Measurements from ENCODE around the gene NT5C1B.

The NT5C1B gene

GRCh38 chr2:18596993-18597392 lies 7.6 kb upstream of the NT5C1B start:
- Histone ChIP-seq H3K27me3 (ENCODE audit: insufficient read depth, low read length) (no peaks in the 10 kb centered on the region), H3K4me1 (ENCODE audit: insufficient read depth, low read length) (no peaks in the 10 kb centered on the region), H3K9me3 (ENCODE audit: low read length) (no peaks in the 10 kb centered on the region), H3K36me3 (ENCODE audit: insufficient read depth, low read length) (no peaks in the 10 kb centered on the region), H2AFZ (ENCODE audit: low read depth, low read length) (no peak overlapping the region), H3K4me3 (ENCODE audit: low read length) (no peak overlapping the region)

DNA sequence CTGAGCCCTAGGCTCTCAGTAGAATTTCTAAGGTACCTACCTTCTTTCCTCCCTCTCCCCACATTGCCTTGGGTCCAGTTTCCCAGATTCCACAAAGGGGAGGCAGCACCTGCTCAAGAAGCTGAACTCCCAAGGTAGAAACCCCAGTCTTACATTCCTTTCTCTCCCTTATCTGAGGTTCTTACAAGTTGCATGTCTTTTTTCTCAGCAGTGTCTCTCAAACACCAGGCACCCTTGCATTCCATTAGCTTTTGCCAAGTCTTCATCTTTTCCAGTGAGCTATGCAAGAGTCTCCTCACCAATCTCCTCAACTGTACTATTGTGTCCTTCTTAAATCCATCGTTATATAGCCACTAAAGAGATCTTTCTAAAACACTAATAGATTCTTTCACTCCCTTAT lies 4.1 kb upstream of the NT5C1B start:
- H3K27me3 ChIP-seq (ENCODE audit: insufficient read depth, low read length): no peaks in the 10 kb centered on the region
- no peaks in the 10 kb centered on the region for H3K9me3 ChIP-seq (ENCODE audit: low read length)
- H3K4me3 ChIP-seq (ENCODE audit: low read length): no peak overlapping the region
- H2AFZ ChIP-seq (ENCODE audit: low read depth, low read length): no peak overlapping the region
- H3K36me3 ChIP-seq (ENCODE audit: insufficient read depth, low read length): no peaks in the 10 kb centered on the region
- no peaks in the 10 kb centered on the region for H3K4me1 ChIP-seq (ENCODE audit: insufficient read depth, low read length)

- H3K27me3 ChIP-seq (ENCODE audit: insufficient read depth, low read length): no peaks in the 10 kb centered on the region
- no peak overlapping the region for H3K4me3 ChIP-seq (ENCODE audit: low read length)
- no peaks in the 10 kb centered on the region for H3K9me3 ChIP-seq (ENCODE audit: low read length)
- H3K4me1 ChIP-seq (ENCODE audit: insufficient read depth, low read length): no peaks in the 10 kb centered on the region
- H2AFZ ChIP-seq (ENCODE audit: low read depth, low read length): no peak overlapping the region
- H3K36me3 ChIP-seq (ENCODE audit: insufficient read depth, low read length): no peaks in the 10 kb centered on the region
Measured at GRCh38 chr2:18592372-18592771, 3.0 kb upstream of the NT5C1B start.

- no peaks in the 10 kb centered on the region for H3K9me3 ChIP-seq (ENCODE audit: low read length)
- no peaks in the 10 kb centered on the region for H3K27me3 ChIP-seq (ENCODE audit: insufficient read depth, low read length)
- no peak overlapping the region for H3K4me3 ChIP-seq (ENCODE audit: low read length)
- H3K4me1 ChIP-seq (ENCODE audit: insufficient read depth, low read length): no peaks in the 10 kb centered on the region
- no peaks in the 10 kb centered on the region for H3K36me3 ChIP-seq (ENCODE audit: insufficient read depth, low read length)
- no peak overlapping the region for H2AFZ ChIP-seq (ENCODE audit: low read depth, low read length)
Measured at GRCh38 chr2:18588802-18589201, 567 bp downstream of the NT5C1B start.

DNA sequence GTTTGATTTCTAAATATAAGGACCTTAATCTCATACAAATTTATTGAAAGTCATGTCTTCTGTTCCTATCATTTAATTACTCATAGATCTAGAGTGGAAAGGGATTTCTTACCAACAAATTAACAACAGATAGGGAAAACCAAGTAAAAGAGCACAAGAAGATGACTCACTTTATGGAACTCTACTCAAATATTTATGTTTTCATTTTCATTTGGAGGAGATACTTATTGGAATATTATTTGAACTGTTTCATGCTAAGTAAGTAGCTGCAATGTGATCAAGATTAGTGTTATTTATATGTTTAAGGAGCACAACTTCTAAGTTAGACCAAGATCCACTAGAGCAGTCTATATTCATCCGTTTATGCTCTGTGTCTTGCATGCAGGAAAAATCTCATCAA lies 1.3 kb downstream of the NT5C1B start:
- no peaks in the 10 kb centered on the region for H3K9me3 ChIP-seq (ENCODE audit: low read length)
- H3K4me1 ChIP-seq (ENCODE audit: insufficient read depth, low read length): no peaks in the 10 kb centered on the region
- H3K27me3 ChIP-seq (ENCODE audit: insufficient read depth, low read length): no peaks in the 10 kb centered on the region
- H2AFZ ChIP-seq (ENCODE audit: low read depth, low read length): no peak overlapping the region
- no peaks in the 10 kb centered on the region for H3K36me3 ChIP-seq (ENCODE audit: insufficient read depth, low read length)
- no peak overlapping the region for H3K4me3 ChIP-seq (ENCODE audit: low read length)

DNA sequence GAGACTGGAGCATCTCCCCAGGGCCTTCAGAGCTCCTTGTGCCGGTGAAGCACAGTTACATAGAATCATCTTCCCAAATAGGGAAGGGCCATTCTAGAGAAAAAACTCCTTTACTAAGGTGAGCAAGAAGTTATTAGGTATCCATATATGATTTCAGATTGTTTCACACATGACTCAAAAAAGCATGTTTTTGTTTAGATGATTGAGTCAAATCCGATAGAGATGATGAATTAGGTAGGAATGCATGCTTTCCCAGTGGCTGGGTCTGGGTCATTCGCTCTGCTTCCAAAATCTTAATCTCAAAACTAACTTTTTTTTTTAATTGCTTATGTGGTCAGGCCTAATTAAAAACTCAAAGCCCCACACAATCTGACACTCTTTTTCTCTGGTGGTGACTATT lies 3.8 kb downstream of the NT5C1B start:
- Histone ChIP-seq H3K4me1 (ENCODE audit: insufficient read depth, low read length) (no peaks in the 10 kb centered on the region), H3K9me3 (ENCODE audit: low read length) (no peaks in the 10 kb centered on the region), H3K36me3 (ENCODE audit: insufficient read depth, low read length) (no peaks in the 10 kb centered on the region), H3K4me3 (ENCODE audit: low read length) (no peak overlapping the region), H2AFZ (ENCODE audit: low read depth, low read length) (no peak overlapping the region), H3K27me3 (ENCODE audit: insufficient read depth, low read length) (no peaks in the 10 kb centered on the region)

DNA sequence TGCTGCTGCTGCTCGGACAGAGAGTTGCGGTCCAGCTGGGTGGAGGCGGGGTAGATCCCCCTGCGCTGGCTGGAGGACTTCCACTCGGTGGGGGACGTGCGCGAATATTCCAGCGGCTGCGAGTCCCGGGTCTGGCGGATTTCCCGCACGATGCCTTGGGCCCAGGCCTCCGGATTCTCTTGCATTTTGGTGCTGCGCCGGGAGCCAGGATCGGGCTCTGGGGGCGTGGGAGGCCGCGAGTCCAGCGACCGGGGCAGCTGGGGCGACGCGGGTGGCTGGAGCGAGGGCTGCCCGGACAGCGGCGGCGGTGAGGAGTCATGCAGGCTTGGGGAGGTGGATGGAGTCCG lies 4.8 kb downstream of the NT5C1B start:
- Histone ChIP-seq H3K4me1 (ENCODE audit: insufficient read depth, low read length) (no peaks in the 10 kb centered on the region), H3K4me3 (ENCODE audit: low read length) (no peak overlapping the region), H3K9me3 (ENCODE audit: low read length) (no peaks in the 10 kb centered on the region), H2AFZ (ENCODE audit: low read depth, low read length) (no peak overlapping the region), H3K36me3 (ENCODE audit: insufficient read depth, low read length) (no peaks in the 10 kb centered on the region), H3K27me3 (ENCODE audit: insufficient read depth, low read length) (no peaks in the 10 kb centered on the region)

DNA sequence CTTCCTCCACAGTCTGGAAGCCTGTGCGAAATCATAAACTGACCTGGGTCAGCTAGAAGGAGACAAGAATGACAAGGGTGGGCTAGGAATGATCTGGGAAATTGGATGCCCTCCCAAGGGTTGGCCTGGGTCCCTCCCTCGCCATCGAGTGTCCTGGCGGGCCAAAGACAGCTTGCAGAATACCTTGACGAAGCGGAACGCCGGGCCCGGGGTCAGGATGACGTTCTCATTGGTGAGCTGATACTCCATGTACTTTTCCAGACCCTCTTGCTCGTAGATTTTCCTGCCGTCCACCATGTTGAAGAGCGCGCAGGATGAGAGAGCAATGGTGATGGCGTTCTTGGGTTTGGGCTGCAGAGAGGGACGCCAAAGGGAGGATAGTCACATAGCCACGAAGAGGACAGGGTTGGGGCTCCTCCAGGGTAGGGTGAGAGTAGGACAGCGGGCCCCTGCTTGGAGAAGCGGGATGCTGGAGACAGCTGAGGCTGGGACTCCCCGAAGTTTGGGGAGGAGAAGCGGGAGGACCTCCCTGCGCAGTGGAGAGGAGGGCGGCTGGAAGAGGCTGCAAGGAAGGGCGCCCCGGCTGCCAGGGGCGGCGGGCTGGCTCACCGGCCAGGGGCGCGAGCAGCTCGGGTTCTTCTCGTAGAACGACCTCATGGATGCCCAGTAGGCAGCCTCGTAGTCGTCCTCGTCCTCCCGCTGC lies 5.3 kb downstream of the NT5C1B start:
- Histone ChIP-seq H3K9me3 (ENCODE audit: low read length) (no peaks in the 10 kb centered on the region), H2AFZ (ENCODE audit: low read depth, low read length) (no peak overlapping the region), H3K4me1 (ENCODE audit: insufficient read depth, low read length) (no peaks in the 10 kb centered on the region), H3K27me3 (ENCODE audit: insufficient read depth, low read length) (no peaks in the 10 kb centered on the region), H3K4me3 (ENCODE audit: low read length) (no peak overlapping the region), H3K36me3 (ENCODE audit: insufficient read depth, low read length) (no peaks in the 10 kb centered on the region)

DNA sequence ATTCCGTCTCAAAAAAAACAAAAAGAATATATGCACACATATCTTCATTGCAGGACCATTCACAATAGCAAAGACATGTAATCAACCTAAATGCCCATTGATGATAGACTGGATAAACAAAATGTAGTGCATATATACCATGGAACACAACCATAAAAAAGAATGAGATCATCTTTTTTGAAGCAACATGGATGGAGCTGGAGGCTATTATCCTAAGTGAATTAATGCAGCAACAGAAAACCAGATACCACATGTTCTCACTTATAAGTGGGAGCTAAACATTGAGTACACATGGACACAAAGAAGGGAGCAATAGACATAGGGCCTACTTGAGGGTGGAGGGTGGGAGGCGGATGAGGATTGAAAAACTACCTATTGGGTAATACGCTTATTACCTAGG lies 8.8 kb downstream of the NT5C1B start:
- H3K9me3 ChIP-seq (ENCODE audit: low read length): no peaks in the 10 kb centered on the region
- no peak overlapping the region for H3K4me3 ChIP-seq (ENCODE audit: low read length)
- H3K4me1 ChIP-seq (ENCODE audit: insufficient read depth, low read length): no peaks in the 10 kb centered on the region
- H3K27me3 ChIP-seq (ENCODE audit: insufficient read depth, low read length): no peaks in the 10 kb centered on the region
- H3K36me3 ChIP-seq (ENCODE audit: insufficient read depth, low read length): no peaks in the 10 kb centered on the region
- no peak overlapping the region for H2AFZ ChIP-seq (ENCODE audit: low read depth, low read length)

DNA sequence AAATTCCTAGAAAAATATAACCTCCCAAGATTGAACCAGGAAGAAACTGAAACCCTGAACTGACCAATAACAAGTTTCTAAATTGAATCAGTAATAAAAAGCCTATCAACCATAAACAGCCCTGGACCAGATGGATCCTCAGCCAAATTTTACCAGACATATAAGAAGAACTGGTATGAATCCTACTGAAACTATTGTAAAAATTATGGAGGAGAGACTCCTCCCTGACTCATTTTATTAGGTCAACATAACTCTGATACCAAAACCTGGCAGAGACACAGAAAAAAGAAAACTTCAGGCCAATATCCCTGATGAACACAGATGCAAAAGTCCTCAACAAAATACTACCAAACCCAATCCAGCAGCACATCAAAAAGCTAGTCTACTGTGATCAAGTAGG lies 11.3 kb downstream of the NT5C1B start:
- H3K4me3 ChIP-seq (ENCODE audit: low read length): no peak overlapping the region
- no peak overlapping the region for H2AFZ ChIP-seq (ENCODE audit: low read depth, low read length)
- H3K36me3 ChIP-seq (ENCODE audit: insufficient read depth, low read length): no peaks in the 10 kb centered on the region
- H3K9me3 ChIP-seq (ENCODE audit: low read length): no peaks in the 10 kb centered on the region
- H3K27me3 ChIP-seq (ENCODE audit: insufficient read depth, low read length): no peaks in the 10 kb centered on the region
- no peaks in the 10 kb centered on the region for H3K4me1 ChIP-seq (ENCODE audit: insufficient read depth, low read length)

- peaks cover 3% of the 10 kb centered on the region for H3K4me1 ChIP-seq (ENCODE audit: insufficient read depth, low read length)
- H2AFZ ChIP-seq (ENCODE audit: low read depth, low read length): no peak overlapping the region
- no peaks in the 10 kb centered on the region for H3K27me3 ChIP-seq (ENCODE audit: insufficient read depth, low read length)
- H3K9me3 ChIP-seq (ENCODE audit: low read length): no peaks in the 10 kb centered on the region
- H3K36me3 ChIP-seq (ENCODE audit: insufficient read depth, low read length): no peaks in the 10 kb centered on the region
- no peak overlapping the region for H3K4me3 ChIP-seq (ENCODE audit: low read length)
Measured at GRCh38 chr2:18566145-18566769, 23.1 kb downstream of the NT5C1B start.

GRCh38 chr2:18560797-18561085 lies 28.6 kb downstream of the NT5C1B start:
- peak overlapping the region; percentile 56 for H3K4me3 ChIP-seq (ENCODE audit: low read length)
- peaks cover 21% of the 10 kb centered on the region for H3K4me1 ChIP-seq (ENCODE audit: insufficient read depth, low read length)
- H3K9me3 ChIP-seq (ENCODE audit: low read length): no peaks in the 10 kb centered on the region
- no peaks in the 10 kb centered on the region for H3K27me3 ChIP-seq (ENCODE audit: insufficient read depth, low read length)
- peak overlapping the region; percentile 82 for H2AFZ ChIP-seq (ENCODE audit: low read depth, low read length)
- H3K36me3 ChIP-seq (ENCODE audit: insufficient read depth, low read length): peaks cover 2% of the 10 kb centered on the region

DNA sequence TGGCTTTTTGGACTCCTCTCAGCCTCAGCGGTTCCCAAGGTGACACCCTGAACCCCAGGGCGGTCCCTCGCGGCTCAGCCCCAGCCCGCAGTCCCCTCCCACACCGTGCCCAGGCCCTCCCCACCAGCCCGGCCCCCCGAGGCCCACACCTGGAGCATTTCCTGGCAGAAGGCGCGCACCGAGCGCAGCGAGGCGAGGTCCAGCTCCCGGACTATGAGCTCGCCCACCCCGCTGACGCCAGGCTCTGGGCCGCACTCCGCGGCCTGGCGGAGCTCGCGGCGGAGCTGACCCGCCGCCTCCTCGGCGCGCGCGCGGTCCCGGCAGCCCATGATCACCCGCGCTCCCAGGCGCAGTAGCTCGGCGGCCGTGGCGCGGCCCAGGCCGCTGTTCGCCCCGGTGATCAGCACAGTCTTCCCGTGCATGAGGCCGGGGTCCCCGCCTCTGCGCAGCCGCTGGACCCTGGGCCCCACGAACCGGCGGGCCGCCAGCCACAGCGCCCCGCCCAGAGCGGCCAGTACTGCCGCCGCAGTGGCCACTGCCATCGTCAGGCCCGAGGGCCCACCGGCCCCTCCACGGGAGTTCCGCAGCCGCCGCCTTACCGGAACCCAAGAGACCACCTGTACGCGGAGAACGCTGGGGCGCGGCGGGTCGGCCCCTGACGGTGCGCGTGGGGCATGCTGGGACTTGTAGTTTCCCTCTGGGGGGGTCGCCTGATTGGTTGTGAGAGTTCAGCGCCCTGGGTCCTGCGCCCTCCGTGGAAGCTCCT lies 29.2 kb downstream of the NT5C1B start, which contains the start of gene RDH14:
Gene RDH14, minus strand, starts transcription at position 623 of the 766 bp plus-strand sequence. Its CDS starts 81 bp downstream, at position 542.
- Histone ChIP-seq H3K27me3 (ENCODE audit: insufficient read depth, low read length) (no peaks in the 10 kb centered on the region), H3K4me1 (ENCODE audit: insufficient read depth, low read length) (peaks cover 21% of the 10 kb centered on the region), H3K4me3 (ENCODE audit: low read length) (peak within 1 kb of the TSS; percentile 56), H3K9me3 (ENCODE audit: low read length) (no peaks in the 10 kb centered on the region), H3K36me3 (ENCODE audit: insufficient read depth, low read length) (peaks cover 7% of the 10 kb centered on the region), H2AFZ (ENCODE audit: low read depth, low read length) (peak within 1 kb of the TSS; percentile 82)
